Neuron (in vitro differentiated cells): Measurements from ENCODE around the gene DDA1.

Experiments
- H2AFZ ChIP-seq: one replicate; pipeline ENCODE4 v1.6.1; 2013; ENCODE audit warnings: low read depth, mild to moderate bottlenecking, inconsistent platforms, low read length, moderate library complexity
- H3K27me3 ChIP-seq: one replicate; pipeline ENCODE4 v1.6.1; 2013; ENCODE audit warnings: low read length; ENCODE audit not compliant: insufficient read depth
- H3K36me3 ChIP-seq: one replicate; pipeline ENCODE4 v1.6.1; 2013; ENCODE audit warnings: low read length; ENCODE audit not compliant: insufficient read depth
- H3K4me1 ChIP-seq: one replicate; pipeline ENCODE4 v1.6.1; 2013; ENCODE audit warnings: low read length; ENCODE audit not compliant: insufficient read depth
- H3K4me3 ChIP-seq: 2 replicates; pipeline ENCODE4 v1.5.1; 2013; ENCODE audit warnings: mild to moderate bottlenecking, low read length, moderate library complexity
- H3K9me3 ChIP-seq: one replicate; pipeline ENCODE4 v1.6.1; 2013; ENCODE audit warnings: low read length

DDA1 gene

GRCh38 chr19:17311455-17312188 is 2.3 kb downstream of the DDA1 start:
- H3K27me3 ChIP-seq = no peaks in the 10 kb centered on the region
- H3K9me3 ChIP-seq = no peaks in the 10 kb centered on the region
- no peak overlapping the region for H3K4me3 ChIP-seq
- no peak overlapping the region for H2AFZ ChIP-seq
- peaks cover 24% of the 10 kb centered on the region for H3K36me3 ChIP-seq
- peaks cover 15% of the 10 kb centered on the region for H3K4me1 ChIP-seq

GRCh38 chr19:17312189-17313113 is 3.1 kb downstream of the DDA1 start:
- Histone ChIP-seq H2AFZ (no peak overlapping the region), H3K27me3 (no peaks in the 10 kb centered on the region), H3K9me3 (no peaks in the 10 kb centered on the region), H3K36me3 (peaks cover 26% of the 10 kb centered on the region), H3K4me3 (no peak overlapping the region), H3K4me1 (peaks cover 12% of the 10 kb centered on the region)

GRCh38 chr19:17314007-17314593 is 4.7 kb downstream of the DDA1 start:
- no peaks in the 10 kb centered on the region for H3K27me3 ChIP-seq
- H3K36me3 ChIP-seq = peaks cover 28% of the 10 kb centered on the region
- H3K9me3 ChIP-seq = no peaks in the 10 kb centered on the region

GRCh38 chr19:17318966-17319365 is 9.6 kb downstream of the DDA1 start:
- H3K4me1 ChIP-seq = no peaks in the 10 kb centered on the region
- H3K9me3 ChIP-seq = no peaks in the 10 kb centered on the region
- H3K36me3 ChIP-seq = peaks cover 45% of the 10 kb centered on the region
- H3K27me3 ChIP-seq = no peaks in the 10 kb centered on the region
- H2AFZ ChIP-seq = no peak overlapping the region
- no peak overlapping the region for H3K4me3 ChIP-seq

More at GRCh38 chr19:17314007-17314593, 4.7 kb downstream of the DDA1 start:
- Histone ChIP-seq H3K4me1 (peaks cover 12% of the 10 kb centered on the region), H2AFZ (no peak overlapping the region), H3K4me3 (no peak overlapping the region)

GRCh38 chr19:17319473-17320238 is 10.3 kb downstream of the DDA1 start:
- Histone ChIP-seq H3K9me3 (no peaks in the 10 kb centered on the region), H3K36me3 (peaks cover 45% of the 10 kb centered on the region), H3K27me3 (no peaks in the 10 kb centered on the region), H3K4me1 (no peaks in the 10 kb centered on the region), H2AFZ (no peak overlapping the region), H3K4me3 (no peak overlapping the region)

- Histone ChIP-seq H3K4me3 (no peak overlapping the region), H3K9me3 (no peaks in the 10 kb centered on the region), H3K36me3 (peaks cover 48% of the 10 kb centered on the region), H3K4me1 (no peaks in the 10 kb centered on the region), H3K27me3 (no peaks in the 10 kb centered on the region), H2AFZ (no peak overlapping the region)
Measured at GRCh38 chr19:17320435-17320834, 11.1 kb downstream of the DDA1 start.

- no peaks in the 10 kb centered on the region for H3K4me1 ChIP-seq
- no peak overlapping the region for H3K4me3 ChIP-seq
- no peaks in the 10 kb centered on the region for H3K9me3 ChIP-seq
- peaks cover 50% of the 10 kb centered on the region for H3K36me3 ChIP-seq
- no peak overlapping the region for H2AFZ ChIP-seq
- H3K27me3 ChIP-seq = no peaks in the 10 kb centered on the region
Measured at GRCh38 chr19:17321655-17322489, 12.5 kb downstream of the DDA1 start.

GRCh38 chr19:17322854-17323253 is 13.5 kb downstream of the DDA1 start:
- H2AFZ ChIP-seq = no peak overlapping the region
- H3K4me3 ChIP-seq = no peak overlapping the region
- no peaks in the 10 kb centered on the region for H3K4me1 ChIP-seq
- peaks cover 58% of the 10 kb centered on the region for H3K36me3 ChIP-seq
- H3K9me3 ChIP-seq = no peaks in the 10 kb centered on the region
- no peaks in the 10 kb centered on the region for H3K27me3 ChIP-seq

- no peak overlapping the region for H2AFZ ChIP-seq
Measured at GRCh38 chr19:17323300-17323963, 14.1 kb downstream of the DDA1 start.

GRCh38 chr19:17323964-17324332 is 14.6 kb downstream of the DDA1 start:
- Histone ChIP-seq H3K9me3 (no peaks in the 10 kb centered on the region), H3K36me3 (peaks cover 62% of the 10 kb centered on the region), H3K4me3 (no peak overlapping the region), H3K4me1 (no peaks in the 10 kb centered on the region), H2AFZ (no peak overlapping the region), H3K27me3 (no peaks in the 10 kb centered on the region)

More at GRCh38 chr19:17323300-17323963, 14.1 kb downstream of the DDA1 start:
- Histone ChIP-seq H3K4me1 (no peaks in the 10 kb centered on the region), H3K9me3 (no peaks in the 10 kb centered on the region), H3K27me3 (no peaks in the 10 kb centered on the region), H3K36me3 (peaks cover 62% of the 10 kb centered on the region), H3K4me3 (no peak overlapping the region)

DNA sequence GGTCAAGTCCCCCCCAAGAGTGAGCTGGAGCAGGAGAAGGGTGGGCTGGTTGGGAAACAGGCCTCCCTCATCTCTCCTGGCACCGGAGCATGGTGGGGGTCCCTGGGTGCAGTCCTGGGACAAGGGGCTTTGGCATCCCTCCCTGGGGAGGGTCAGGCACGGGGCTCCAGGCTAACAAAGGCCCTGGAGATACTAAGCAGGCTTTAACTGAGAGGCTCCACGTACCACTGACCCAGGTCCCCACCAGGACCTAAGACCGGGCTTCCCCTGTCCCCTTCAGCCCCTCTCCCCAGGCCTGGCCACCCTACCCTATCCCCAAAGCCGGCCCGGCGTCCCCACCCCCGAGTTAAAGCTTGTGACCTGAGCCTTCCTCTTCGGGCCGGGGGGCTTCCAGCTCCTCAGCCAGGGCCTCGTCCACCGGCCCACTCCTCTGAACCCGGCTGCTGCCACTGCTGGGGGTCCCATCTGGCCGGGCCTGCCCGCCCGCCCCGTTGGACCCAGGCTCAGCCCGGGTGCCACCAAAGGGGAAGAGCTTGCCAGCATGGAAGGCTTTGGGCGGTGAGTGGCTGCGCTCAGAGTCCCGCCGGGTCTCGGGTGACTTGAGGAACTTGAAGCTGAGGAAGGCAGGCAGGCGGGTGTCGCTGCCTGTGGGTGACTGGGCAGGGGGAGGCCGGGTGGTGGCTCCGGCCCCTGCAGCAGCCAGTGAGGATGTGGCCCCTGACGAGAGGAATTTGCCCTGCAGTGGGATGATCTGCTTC is 15.2 kb downstream of the DDA1 start:
- Histone ChIP-seq H3K36me3 (peaks cover 59% of the 10 kb centered on the region), H3K4me3 (no peak overlapping the region), H3K9me3 (no peaks in the 10 kb centered on the region), H3K27me3 (no peaks in the 10 kb centered on the region), H2AFZ (no peak overlapping the region), H3K4me1 (no peaks in the 10 kb centered on the region)
